Inferior parietal cortex (tissue), 1 donor: Measurements from ENCODE around the gene ADCY1.
"Not testable (repeated sequence)": the region's sequence is repeated elsewhere in the genome, so short reads cannot be mapped to it uniquely, and the experiment has no call there.

Experiments used
- DNase-seq: peaks from one replicate; pipeline ENCODE4 v3.0.0-alpha.2; 2016; ENCODE audit errors: extremely low spot score

Gene ADCY1

DNA sequence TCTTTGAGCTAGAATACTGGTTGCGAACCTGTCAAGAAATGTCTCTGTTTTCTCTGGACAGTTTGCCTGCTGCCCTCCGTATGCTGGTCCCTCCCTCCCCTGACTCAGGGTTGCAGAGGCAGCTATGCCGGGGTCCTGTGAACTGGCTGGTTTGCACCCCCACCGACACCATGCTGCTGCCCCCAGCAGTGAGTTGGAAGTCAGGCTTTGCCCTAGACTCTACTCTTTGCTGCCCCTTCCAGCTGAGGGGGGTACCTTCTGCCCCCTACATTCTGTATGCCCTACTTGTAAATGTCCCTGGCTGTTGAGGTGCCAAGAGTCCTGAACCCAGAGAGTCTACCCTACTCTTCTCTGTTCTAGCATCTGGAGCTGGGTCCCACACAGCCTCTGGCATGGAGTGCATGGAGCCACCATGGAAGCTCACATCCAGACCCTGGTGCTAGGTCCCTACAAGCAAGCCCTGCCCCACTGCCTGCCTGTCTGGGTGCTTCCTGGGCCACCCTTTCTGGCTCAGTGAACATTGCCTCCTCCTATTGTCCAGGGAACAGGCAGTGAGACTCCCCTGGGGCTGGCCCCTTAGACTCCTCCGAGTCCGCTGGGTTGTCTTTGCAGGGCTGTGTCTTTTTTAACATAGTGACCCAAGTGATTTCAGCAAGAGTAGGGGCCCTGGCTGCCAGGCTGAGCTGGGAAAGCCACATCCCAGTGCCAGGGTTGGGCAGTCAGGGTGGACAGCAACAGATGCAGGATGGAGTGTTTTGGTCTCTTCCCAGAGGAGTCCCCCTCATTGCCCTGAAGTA lies 138.9 kb downstream of the ADCY1 start:
- DNase-seq, result no peak

- DNase-seq, result no peak
Observed at GRCh38 chr7:45713669-45714520, 139.7 kb downstream of the ADCY1 start.

GRCh38 chr7:45714521-45714820 lies 140.3 kb downstream of the ADCY1 start:
- DNase-seq, result no peak

GRCh38 chr7:45715471-45716352 lies 141.5 kb downstream of the ADCY1 start:
- DNase-seq, result no peak

DNA sequence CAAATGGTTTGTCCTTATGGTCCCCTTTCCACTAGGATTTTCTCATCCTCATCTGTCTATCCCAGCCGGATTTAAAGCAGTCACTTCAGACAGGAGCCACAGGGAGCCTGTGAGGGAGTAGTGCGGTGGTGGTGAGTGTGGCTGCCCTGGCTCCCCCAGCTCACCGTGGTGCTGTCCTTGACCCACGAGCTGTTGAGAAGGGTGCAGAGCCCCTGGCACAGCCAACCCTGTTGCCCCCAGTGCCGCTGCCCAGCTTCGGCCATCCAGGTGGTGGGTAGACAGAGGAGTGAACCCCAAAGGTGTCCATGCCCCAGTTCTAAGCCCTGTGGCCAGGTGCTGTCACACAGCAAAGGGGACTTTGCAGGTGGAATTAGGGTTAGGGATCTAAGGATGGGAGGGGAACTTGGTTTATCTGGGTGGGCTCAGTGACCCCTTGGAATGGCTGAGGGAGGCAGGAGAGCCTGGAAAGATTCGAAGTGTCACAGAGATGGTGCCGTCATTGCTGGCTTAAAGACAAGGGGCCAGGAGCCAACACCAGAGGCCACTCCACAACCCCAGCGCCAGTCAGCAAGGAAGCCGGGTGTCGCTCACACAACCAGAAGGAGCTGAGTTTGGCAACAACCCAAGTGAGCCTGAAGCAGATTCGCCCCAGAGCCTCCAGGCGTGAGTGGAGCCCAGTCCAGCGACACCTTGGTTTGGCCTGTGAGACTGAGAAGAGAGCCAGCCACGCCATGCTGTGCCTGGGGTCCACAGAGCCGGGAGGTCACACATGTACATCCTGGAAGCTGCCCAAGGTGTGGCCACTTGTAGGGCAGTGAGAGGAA lies 142.4 kb downstream of the ADCY1 start:
- no peak for DNase-seq

GRCh38 chr7:45717537-45718235 lies 143.5 kb downstream of the ADCY1 start:
- DNase-seq, result no peak

GRCh38 chr7:45718464-45719330 lies 144.5 kb downstream of the ADCY1 start:
- no peak for DNase-seq

- DNase-seq, result no peak
Observed at GRCh38 chr7:45720989-45721388, 146.8 kb downstream of the ADCY1 start.

DNA sequence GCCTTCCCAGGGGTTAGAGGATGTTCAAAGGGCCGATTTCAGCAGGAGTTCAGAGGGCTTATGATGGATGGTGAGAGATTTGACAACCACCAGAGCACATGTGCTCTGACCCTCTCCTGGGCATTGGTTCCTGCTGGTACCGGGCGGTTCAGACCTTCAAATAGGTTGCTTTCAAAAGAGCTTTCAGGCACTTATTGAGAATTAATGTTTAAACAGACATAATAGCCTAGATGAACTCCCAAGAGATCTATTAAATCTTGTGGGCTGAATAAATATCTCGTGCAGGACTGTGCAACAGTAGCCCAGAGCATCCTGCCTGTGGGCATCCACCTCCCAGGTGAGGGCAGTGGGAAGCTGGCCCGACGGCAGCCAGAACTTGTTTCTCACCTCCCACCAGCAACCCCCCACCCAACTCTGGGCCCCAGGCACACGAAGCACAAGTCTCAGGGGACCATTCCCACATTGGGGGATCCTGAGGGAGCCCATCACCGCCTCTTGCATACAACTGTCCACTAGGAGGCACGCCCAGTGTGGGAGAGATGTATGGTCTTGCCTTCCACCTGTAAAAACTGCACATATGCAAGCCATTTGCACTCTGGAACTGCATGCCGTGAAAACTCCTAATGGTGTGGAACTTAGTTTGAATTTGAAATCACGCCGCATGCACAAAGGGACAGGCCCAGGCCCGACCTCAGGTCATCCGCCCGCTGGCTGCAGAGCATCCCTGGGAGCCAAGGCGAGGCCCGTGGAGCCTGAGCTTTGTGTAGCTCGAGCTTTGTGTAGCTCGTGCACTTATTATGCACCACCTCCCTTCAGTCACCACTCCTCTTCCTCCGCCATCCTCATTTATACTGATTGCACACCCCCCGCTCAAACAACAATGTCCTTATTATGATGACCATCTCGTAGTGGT lies 147.8 kb downstream of the ADCY1 start:
- DNase-seq, result no peak

GRCh38 chr7:45725231-45725630 lies 151.1 kb downstream of the ADCY1 start:
- not testable (repeated sequence) for DNase-seq

GRCh38 chr7:45726883-45727282 lies 152.7 kb downstream of the ADCY1 start:
- DNase-seq, result no peak

DNA sequence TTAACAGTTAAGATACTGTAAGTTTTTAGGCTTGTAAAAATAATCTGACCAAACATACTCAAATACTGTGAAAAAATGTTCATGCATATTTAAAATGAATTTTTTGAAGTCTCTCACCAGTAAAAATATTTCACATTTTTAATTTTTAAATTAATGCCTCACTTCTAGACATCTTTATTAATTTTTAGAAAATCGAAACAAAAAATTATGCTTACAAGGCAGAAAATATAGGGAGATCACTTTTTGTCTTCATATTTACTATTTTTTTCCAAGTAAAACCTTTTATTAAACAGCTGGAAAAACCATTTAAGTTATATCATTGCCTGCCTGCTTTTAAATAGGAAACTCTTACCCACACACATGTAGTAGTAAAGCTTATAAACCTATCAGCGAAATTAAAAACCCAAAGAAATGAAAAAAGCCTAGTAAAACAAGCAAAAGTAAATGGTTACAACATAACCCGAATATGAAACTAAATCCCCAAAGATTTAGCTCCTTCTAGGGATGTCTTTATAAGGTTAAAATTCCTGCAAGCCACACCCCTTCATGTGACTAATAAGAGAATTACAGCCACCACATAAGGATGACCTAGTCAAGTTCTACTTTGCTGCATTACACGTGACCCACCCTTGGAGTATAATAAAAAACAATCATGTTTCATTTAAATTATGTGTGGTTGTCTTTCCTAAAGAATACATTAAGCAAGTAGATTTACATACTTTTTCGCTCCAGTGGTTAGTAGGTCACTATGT lies 157.7 kb downstream of the ADCY1 start:
- DNase-seq, result not testable (repeated sequence)

DNA sequence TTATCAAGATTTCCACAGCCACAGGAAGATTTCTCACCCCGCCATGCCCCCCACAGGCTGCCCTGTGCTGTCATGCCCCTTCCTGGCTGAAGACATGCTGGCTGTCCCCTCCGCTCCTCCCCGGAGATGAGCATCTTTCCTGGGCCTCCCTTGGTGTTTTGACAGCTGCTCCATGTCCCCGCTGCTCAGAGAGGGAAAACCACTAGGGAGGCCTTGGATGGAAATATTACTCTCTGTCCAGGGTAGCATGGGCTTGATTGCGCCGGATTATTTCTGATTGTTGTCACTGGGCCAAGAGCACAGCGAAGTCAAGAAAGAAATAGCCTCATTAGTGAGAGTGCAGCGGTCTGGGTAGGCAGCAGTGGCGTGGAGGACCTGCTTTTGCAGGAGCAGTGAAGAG lies 164.8 kb downstream of the ADCY1 start:
- DNase-seq, result not testable (repeated sequence)

DNA sequence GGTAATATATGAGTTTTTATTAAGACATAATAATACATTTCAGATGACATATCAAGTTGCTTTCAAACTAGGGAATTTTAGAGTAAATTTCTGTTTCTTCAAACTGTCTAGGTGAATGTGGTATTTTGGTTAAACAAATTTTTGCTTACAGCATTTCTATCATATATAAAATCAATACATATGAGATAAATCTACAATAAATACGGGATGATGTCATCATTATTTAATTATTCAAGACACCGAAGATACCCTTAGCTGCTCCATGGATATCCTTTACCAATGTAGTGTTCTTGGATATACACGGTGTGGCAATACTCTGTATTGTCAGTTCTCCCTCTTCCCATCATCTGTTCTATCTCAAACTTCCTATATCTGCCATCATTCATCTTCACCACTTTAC lies 166.4 kb downstream of the ADCY1 start:
- DNase-seq, result not testable (repeated sequence)

DNA sequence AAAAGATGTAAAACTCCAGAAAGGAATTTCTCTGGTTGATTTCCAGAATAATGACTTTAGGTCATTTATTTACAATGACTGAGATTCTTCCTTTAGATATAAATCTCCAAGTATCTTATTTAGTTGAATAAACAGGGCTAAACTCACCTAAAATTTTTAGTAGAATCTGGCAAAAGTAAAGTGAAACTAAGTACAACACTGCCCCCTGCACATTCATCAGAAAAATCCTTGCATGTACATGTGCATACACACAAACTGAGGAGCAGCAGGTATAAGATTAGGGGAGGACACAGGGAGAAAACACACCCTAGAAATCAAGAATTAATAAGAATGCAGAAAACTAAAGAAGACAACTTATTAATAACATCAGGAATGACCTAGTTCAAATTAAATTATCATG lies 174.8 kb downstream of the ADCY1 start:
- DNase-seq, result peak; percentile 20

- DNase-seq, result not testable (repeated sequence)
Observed at GRCh38 chr7:45751352-45751751, 177.2 kb downstream of the ADCY1 start.

DNA sequence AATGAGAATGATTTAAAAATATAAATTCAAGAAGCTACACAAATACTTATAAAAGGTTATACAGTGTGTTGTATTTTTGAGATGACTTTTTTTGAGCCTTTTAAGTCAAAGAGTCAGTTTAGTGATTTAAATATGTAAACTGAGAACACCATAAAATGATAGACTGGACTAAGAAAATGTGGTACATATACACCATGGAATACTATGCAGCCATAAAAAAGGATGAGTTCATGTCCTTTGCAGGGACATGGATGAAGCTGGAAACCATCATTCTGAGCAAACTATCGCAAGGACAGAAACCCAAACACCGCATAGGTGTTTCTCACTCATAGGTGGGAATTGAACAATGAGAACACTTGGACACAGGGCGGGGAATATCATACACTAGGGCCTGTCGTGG lies 182.2 kb downstream of the ADCY1 start:
- DNase-seq, result not testable (repeated sequence)

DNA sequence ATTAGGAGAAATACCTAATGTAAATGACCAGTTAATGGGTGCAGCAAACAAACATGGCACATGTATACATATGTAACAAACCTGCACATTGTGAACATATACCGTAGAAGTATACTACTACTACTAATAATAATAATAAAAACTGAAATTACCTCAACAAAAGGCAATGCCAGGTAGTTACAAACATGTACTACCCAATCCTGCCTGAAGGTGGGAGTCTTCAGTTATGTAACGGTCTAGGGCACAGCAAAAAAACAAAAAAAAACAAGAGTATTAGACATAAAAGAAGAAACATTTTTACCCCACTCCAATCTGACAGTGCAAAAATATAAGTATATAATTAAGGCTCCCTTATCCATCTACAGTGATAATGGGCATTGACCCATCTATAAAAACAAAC lies 182.6 kb downstream of the ADCY1 start:
- not testable (repeated sequence) for DNase-seq
